ENCODE data around the gene BLACAT1. TPM values are rescaled to one million over a fixed set of nuclear protein-coding genes. Genes with fewer than 3 reads are reported as not detected.

BLACAT1 gene
- total RNA-seq, 1 experiment from 2014 or later, result 9.8 TPM

Small RNAs within 50 kb of the gene (microRNA-seq; reads per million reads assigned to microRNA genes)
- gene MIR135B (ENCODE audit: borderline number of aligned reads), result 127 reads per million, percentile 68 among the genes with 10 or more reads in this experiment

Other genes with a start within 250 kb of the BLACAT1 start
- gene DSTYK, start 244.3 kb downstream of the BLACAT1 start, total RNA-seq (2021), result 10.3 to 11.6 TPM (median 11.0 TPM) in 3 replicates
- 9.5 to 11.2 TPM (median 11.2 TPM) in 3 replicates for gene TMCC2, start 228.1 kb downstream of the BLACAT1 start, total RNA-seq (2021)
- 8.7 to 10.8 TPM (median 10.8 TPM) in 3 replicates for gene NUAK2, start 134.3 kb downstream of the BLACAT1 start, total RNA-seq (2021)
- 1.6 to 1.7 TPM (median 1.7 TPM) in 3 replicates for gene KLHDC8A, start 99.1 kb downstream of the BLACAT1 start, total RNA-seq (2021)
- 14.7 to 26.3 TPM (median 15.3 TPM) in 3 replicates for gene LEMD1, start 34.0 kb downstream of the BLACAT1 start, total RNA-seq (2021)
- 62.1 to 71.9 TPM (median 64.7 TPM) in 3 replicates for gene CDK18, start 48.6 kb upstream of the BLACAT1 start, total RNA-seq (2021)
- gene ELK4, start 176.0 kb upstream of the BLACAT1 start, total RNA-seq (2021), result 34.4 to 39.0 TPM (median 37.5 TPM) in 3 replicates
- gene SLC45A3, start 224.5 kb upstream of the BLACAT1 start, total RNA-seq (2021), result 14.8 to 15.2 TPM (median 15.0 TPM) in 3 replicates

Measured in WTC11 (cell line).